WERI-Rb-1 (cell line): ENCODE results near the gene PML.

ENCODE experiments used
- DNase-seq: peaks from one replicate; pipeline ENCODE4 v3.0.0-alpha.2; 2020
- H3K27ac ChIP-seq: fragments of 250-450 bp; sonication (Bioruptor Pico); 2 replicates; pipeline ENCODE4 v1.5.1; 2020; ENCODE audit warnings: mild to moderate bottlenecking, moderate library complexity
- H3K27me3 ChIP-seq: fragments of 250-450 bp; sonication (Bioruptor Pico); 2 replicates; pipeline ENCODE4 v1.5.1; 2021; ENCODE audit warnings: mild to moderate bottlenecking, low read depth, moderate library complexity; ENCODE audit not compliant: insufficient read depth, severe bottlenecking
- H3K36me3 ChIP-seq: fragments of 250-450 bp; sonication (Bioruptor Pico); 2 replicates; pipeline ENCODE4 v1.5.1; 2020; ENCODE audit warnings: mild to moderate bottlenecking, moderate library complexity
- H3K4me3 ChIP-seq: 2 replicates; pipeline ENCODE4 v1.5.1; 2011; ENCODE audit warnings: low read depth, mild to moderate bottlenecking, control low read depth, low read length
- H3K9me3 ChIP-seq: fragments of 250-450 bp; sonication (Bioruptor Pico); 2 replicates; pipeline ENCODE4 v1.5.1; 2021; ENCODE audit warnings: mild to moderate bottlenecking, moderate library complexity; ENCODE audit not compliant: severe bottlenecking
- CTCF ChIP-seq: IDR thresholded peaks from 2 replicates; pipeline ENCODE4 v1.5.1; 2011; ENCODE audit warnings: low read depth, mild to moderate bottlenecking, control low read depth, inconsistent platforms, low read length

The PML gene

GRCh38 chr15:74006774-74007639 lies 12.5 kb downstream of the PML start:
- H3K36me3 ChIP-seq, result peaks cover 29% of the 10 kb centered on the region
- no peak for DNase-seq
- no peak overlapping the region for H3K4me3 ChIP-seq
- H3K27ac ChIP-seq, result no peak overlapping the region
- no peaks in the 10 kb centered on the region for H3K9me3 ChIP-seq
- no peak for TF ChIP-seq CTCF
- no peaks in the 10 kb centered on the region for H3K27me3 ChIP-seq

- H3K27me3 ChIP-seq, result no peaks in the 10 kb centered on the region
- peaks cover 25% of the 10 kb centered on the region for H3K36me3 ChIP-seq
- TF ChIP-seq CTCF, result no peak
- H3K9me3 ChIP-seq, result no peaks in the 10 kb centered on the region
- H3K4me3 ChIP-seq, result no peak overlapping the region
- DNase-seq, result no peak
- no peak overlapping the region for H3K27ac ChIP-seq
Measured at GRCh38 chr15:74007820-74008371, 13.4 kb downstream of the PML start.

GRCh38 chr15:74008901-74009300 lies 14.4 kb downstream of the PML start:
- no peak overlapping the region for H3K27ac ChIP-seq
- H3K27me3 ChIP-seq, result no peaks in the 10 kb centered on the region
- no peak for TF ChIP-seq CTCF
- no peaks in the 10 kb centered on the region for H3K9me3 ChIP-seq
- peaks cover 16% of the 10 kb centered on the region for H3K36me3 ChIP-seq
- H3K4me3 ChIP-seq, result no peak overlapping the region
- no peak for DNase-seq

- peaks cover 20% of the 10 kb centered on the region; the same call in 1 of the 2 replicates for H3K36me3 ChIP-seq
- no peak for DNase-seq
- no peak overlapping the region for H3K27ac ChIP-seq
- no peak for TF ChIP-seq CTCF
- H3K9me3 ChIP-seq, result no peaks in the 10 kb centered on the region
- no peak overlapping the region for H3K4me3 ChIP-seq
- no peaks in the 10 kb centered on the region for H3K27me3 ChIP-seq
Measured at GRCh38 chr15:74010929-74011540, 16.5 kb downstream of the PML start.

GRCh38 chr15:74011610-74012009 lies 17.1 kb downstream of the PML start:
- Histone ChIP-seq H3K36me3 (peaks cover 17% of the 10 kb centered on the region; the same call in 1 of the 2 replicates), H3K27me3 (no peaks in the 10 kb centered on the region), H3K27ac (no peak overlapping the region), H3K9me3 (no peaks in the 10 kb centered on the region), H3K4me3 (no peak overlapping the region)
- no peak for TF ChIP-seq CTCF
- DNase-seq, result no peak
